Panc1 (cell line): Measurements from ENCODE around the gene CAVIN1.

Source experiments
- CTCF ChIP-seq: fragments of 450-650 bp; IDR thresholded peaks from 2 replicates; pipeline ENCODE4 v1.5.1; 2017; ENCODE audit warnings: mild to moderate bottlenecking
- TCF7L2 ChIP-seq: IDR thresholded peaks from 2 replicates; pipeline ENCODE4 v1.6.1; 2011; ENCODE audit warnings: mild to moderate bottlenecking, low read depth, low read length, inconsistent platforms

GRCh38 chr17:42372142-42372541 lies 50.9 kb downstream of the CAVIN1 start:
- TF ChIP-seq CTCF, result no peak
- TF ChIP-seq TCF7L2, result no peak
